Mesendoderm (in vitro differentiated cells): ENCODE results near the gene PDIA6.
A peak's percentile ranks its signal among the peaks of the same experiment; 100 is the strongest.

Experiments
- DNase-seq: peaks from one replicate; pipeline ENCODE4 v3.0.0; 2013
- H2AK5ac ChIP-seq: 2 replicates; pipeline ENCODE4 v1.6.1; 2013; ENCODE audit warnings: low read length, inconsistent platforms
- H2BK120ac ChIP-seq: 2 replicates; pipeline ENCODE4 v1.6.1; 2013; ENCODE audit warnings: low read depth, mild to moderate bottlenecking, low read length, moderate library complexity, mixed read lengths
- H2BK15ac ChIP-seq: replicated peaks from 2 replicates; pipeline ENCODE4 v1.6.1; 2013; ENCODE audit warnings: low read depth, mild to moderate bottlenecking, moderate library complexity
- H2BK5ac ChIP-seq: 2 replicates; pipeline ENCODE4 v1.6.1; 2013; ENCODE audit warnings: low read length, inconsistent platforms
- H3K18ac ChIP-seq: 2 replicates; pipeline ENCODE4 v1.6.1; 2013; ENCODE audit warnings: mild to moderate bottlenecking, low read length, mixed read lengths
- H3K23ac ChIP-seq: one replicate; pipeline ENCODE4 v1.6.1; 2013; ENCODE audit warnings: low read length
- H3K27ac ChIP-seq: 2 replicates; pipeline ENCODE4 v1.5.1; 2013; ENCODE audit warnings: low read depth, mild to moderate bottlenecking, inconsistent platforms, low read length, moderate library complexity
- H3K27me3 ChIP-seq: 2 replicates; pipeline ENCODE4 v1.6.1; 2013; ENCODE audit warnings: low read length, control low read depth, mild to moderate bottlenecking, inconsistent platforms; ENCODE audit not compliant: insufficient read depth, poor library complexity
- H3K36me3 ChIP-seq: 2 replicates; pipeline ENCODE4 v1.6.1; 2013; ENCODE audit warnings: low read length, inconsistent platforms; ENCODE audit not compliant: control insufficient read depth, insufficient read depth
- H3K4ac ChIP-seq: one replicate; pipeline ENCODE4 v1.6.1; 2013; ENCODE audit warnings: low read depth, mild to moderate bottlenecking, low read length, moderate library complexity
- H3K4me1 ChIP-seq: 2 replicates; pipeline ENCODE4 v1.6.1; 2013; ENCODE audit warnings: low read depth, low read length, inconsistent platforms; ENCODE audit not compliant: control insufficient read depth
- H3K4me2 ChIP-seq: 2 replicates; pipeline ENCODE4 v1.6.1; 2013; ENCODE audit warnings: low read length
- H3K4me3 ChIP-seq: 2 replicates; pipeline ENCODE4 v1.5.1; 2013; ENCODE audit warnings: mild to moderate bottlenecking, low read length
- H3K56ac ChIP-seq: one replicate; pipeline ENCODE4 v1.6.1; 2013; ENCODE audit warnings: low read length
- H3K79me1 ChIP-seq: 2 replicates; pipeline ENCODE4 v1.6.1; 2013; ENCODE audit warnings: low read length, inconsistent platforms
- H3K79me2 ChIP-seq: 2 replicates; pipeline ENCODE4 v1.6.1; 2013; ENCODE audit warnings: mild to moderate bottlenecking, low read length; ENCODE audit not compliant: control insufficient read depth, insufficient read depth
- H3K9ac ChIP-seq: 2 replicates; pipeline ENCODE4 v1.6.1; 2013; ENCODE audit warnings: low read length, inconsistent platforms
- H4K5ac ChIP-seq: one replicate; pipeline ENCODE4 v1.6.1; 2013; ENCODE audit warnings: low read length
- H4K8ac ChIP-seq: one replicate; pipeline ENCODE4 v1.6.1; 2013; ENCODE audit warnings: low read depth, mild to moderate bottlenecking, control low read depth, low read length, moderate library complexity
- WGBS: extraction: QIAGEN DNeasy Blood & Tissue Kit; methylation state at CpG from one replicate; pipeline ENCODE4 v1.1.7; 2013; ENCODE audit warnings: low lambda C conversion rate, missing lambda C conversion rate; ENCODE audit not compliant: insufficient coverage; ENCODE audit errors: extremely low coverage; 5-methylcytosine and 5-hydroxymethylcytosine counted together

PDIA6 gene

GRCh38 chr2:10859278-10859677, 46.7 kb upstream of the PDIA6 start:
- Histone ChIP-seq H3K79me2 (no peaks in the 10 kb centered on the region), H3K79me1 (no peaks in the 10 kb centered on the region), H2BK5ac (no peak overlapping the region), H3K9ac (no peak overlapping the region), H3K27me3 (no peaks in the 10 kb centered on the region), H3K4me3 (no peak overlapping the region), H2BK120ac (no peak overlapping the region), H3K4me2 (no peak overlapping the region), H4K5ac (no peak overlapping the region), H3K23ac (no peak overlapping the region), H2BK15ac (no peak overlapping the region), H4K8ac (no peak overlapping the region), H3K56ac (no peak overlapping the region), H3K4me1 (no peaks in the 10 kb centered on the region), H2AK5ac (no peak overlapping the region), H3K18ac (no peak overlapping the region), H3K4ac (no peak overlapping the region), H3K36me3 (no peaks in the 10 kb centered on the region), H3K27ac (no peak overlapping the region)
- WGBS = no CpG with 5 or more reads among the region's 6 CpGs
- DNase-seq = no peak

- no peak overlapping the region for H3K9ac ChIP-seq
- no peak overlapping the region for H3K18ac ChIP-seq
- no peak overlapping the region for H3K4ac ChIP-seq
- no peak overlapping the region for H3K27ac ChIP-seq
- no peaks in the 10 kb centered on the region for H3K27me3 ChIP-seq
- H3K79me2 ChIP-seq = no peaks in the 10 kb centered on the region
- no peak overlapping the region for H2BK15ac ChIP-seq
- no peak for DNase-seq
- H3K56ac ChIP-seq = no peak overlapping the region
- no peak overlapping the region for H3K4me2 ChIP-seq
- no peak overlapping the region for H4K8ac ChIP-seq
- no peaks in the 10 kb centered on the region for H3K36me3 ChIP-seq
- peaks cover 2% of the 10 kb centered on the region for H3K4me1 ChIP-seq
- WGBS = no CpG with 5 or more reads among the region's 4 CpGs
- no peak overlapping the region for H3K4me3 ChIP-seq
- H2BK120ac ChIP-seq = no peak overlapping the region
- no peak overlapping the region for H3K23ac ChIP-seq
- no peaks in the 10 kb centered on the region for H3K79me1 ChIP-seq
- H4K5ac ChIP-seq = no peak overlapping the region
- H2BK5ac ChIP-seq = no peak overlapping the region
- no peak overlapping the region for H2AK5ac ChIP-seq
These were observed 36.0 kb upstream of the PDIA6 start for GRCh38 chr2:10848541-10848940.

DNA sequence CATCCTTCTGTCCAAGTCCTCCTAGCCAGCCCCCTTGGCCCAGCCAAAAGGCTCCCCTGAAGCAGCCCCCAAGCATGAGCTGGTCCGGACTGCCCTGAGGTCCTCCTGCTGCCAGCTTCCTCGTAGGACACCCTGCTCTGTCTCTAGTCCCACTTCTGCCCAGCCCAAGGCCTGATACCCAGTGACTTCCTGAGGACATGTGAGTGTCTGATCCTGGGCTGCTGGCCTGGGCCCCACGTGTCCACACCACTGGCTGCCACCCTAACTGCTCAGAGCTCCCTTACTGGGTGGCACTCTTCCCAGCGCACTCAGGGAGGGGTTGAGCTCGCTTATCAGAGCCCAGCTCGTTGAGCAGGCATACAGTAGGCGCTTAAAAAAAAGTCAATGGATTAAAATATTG, 34.4 kb upstream of the PDIA6 start:
- no peak overlapping the region for H2BK15ac ChIP-seq
- no CpG with 5 or more reads among the region's 7 CpGs for WGBS
- H3K56ac ChIP-seq = no peak overlapping the region
- no peak overlapping the region for H4K8ac ChIP-seq
- no peaks in the 10 kb centered on the region for H3K36me3 ChIP-seq
- no peak overlapping the region for H3K27ac ChIP-seq
- no peak overlapping the region for H2AK5ac ChIP-seq
- no peak for DNase-seq
- no peak overlapping the region for H2BK120ac ChIP-seq
- H3K27me3 ChIP-seq = no peaks in the 10 kb centered on the region
- H3K18ac ChIP-seq = no peak overlapping the region
- H2BK5ac ChIP-seq = no peak overlapping the region
- no peak overlapping the region for H3K4ac ChIP-seq
- no peaks in the 10 kb centered on the region for H3K79me2 ChIP-seq
- H4K5ac ChIP-seq = no peak overlapping the region
- H3K23ac ChIP-seq = no peak overlapping the region
- no peak overlapping the region for H3K9ac ChIP-seq
- H3K4me1 ChIP-seq = peaks cover 2% of the 10 kb centered on the region
- H3K79me1 ChIP-seq = no peaks in the 10 kb centered on the region
- H3K4me2 ChIP-seq = no peak overlapping the region
- no peak overlapping the region for H3K4me3 ChIP-seq

- no peak overlapping the region for H3K4me2 ChIP-seq
- H4K8ac ChIP-seq = no peak overlapping the region
- no peak overlapping the region for H3K18ac ChIP-seq
- no peak overlapping the region for H3K23ac ChIP-seq
- H4K5ac ChIP-seq = no peak overlapping the region
- H3K79me2 ChIP-seq = no peaks in the 10 kb centered on the region
- no peak overlapping the region for H3K27ac ChIP-seq
- no peaks in the 10 kb centered on the region for H3K36me3 ChIP-seq
- WGBS = no CpG with 5 or more reads among the region's 13 CpGs
- no peaks in the 10 kb centered on the region for H3K27me3 ChIP-seq
- no peak overlapping the region for H3K4ac ChIP-seq
- no peaks in the 10 kb centered on the region for H3K79me1 ChIP-seq
- peaks cover 2% of the 10 kb centered on the region for H3K4me1 ChIP-seq
- no peak overlapping the region for H3K56ac ChIP-seq
- H2BK5ac ChIP-seq = no peak overlapping the region
- no peak overlapping the region for H2AK5ac ChIP-seq
- H3K4me3 ChIP-seq = no peak overlapping the region
- H2BK120ac ChIP-seq = no peak overlapping the region
- no peak for DNase-seq
- H2BK15ac ChIP-seq = no peak overlapping the region
- H3K9ac ChIP-seq = no peak overlapping the region
These were observed 33.7 kb upstream of the PDIA6 start for GRCh38 chr2:10846110-10846861.

DNA sequence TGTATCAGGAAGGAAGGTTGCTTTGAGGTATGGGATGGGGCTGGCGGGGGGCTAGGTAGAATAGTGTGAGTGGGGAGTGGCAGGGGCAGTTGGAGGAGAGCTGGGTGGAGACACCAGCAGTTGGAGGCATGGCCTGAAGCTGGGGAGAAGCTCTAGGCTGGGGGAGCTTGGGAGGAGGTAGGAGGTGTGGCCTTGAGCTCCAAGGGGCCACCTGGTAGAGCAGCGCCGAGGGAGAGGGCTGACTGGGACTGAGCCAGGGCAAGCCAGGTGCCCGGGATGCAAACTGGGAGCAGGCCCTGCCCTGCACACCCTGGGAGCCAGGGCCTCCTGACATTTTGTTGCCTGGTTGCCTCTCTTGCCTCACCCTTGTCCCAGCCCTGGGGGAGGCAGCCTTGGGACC, 33.1 kb upstream of the PDIA6 start:
- H3K56ac ChIP-seq = no peak overlapping the region
- DNase-seq = no peak

DNA sequence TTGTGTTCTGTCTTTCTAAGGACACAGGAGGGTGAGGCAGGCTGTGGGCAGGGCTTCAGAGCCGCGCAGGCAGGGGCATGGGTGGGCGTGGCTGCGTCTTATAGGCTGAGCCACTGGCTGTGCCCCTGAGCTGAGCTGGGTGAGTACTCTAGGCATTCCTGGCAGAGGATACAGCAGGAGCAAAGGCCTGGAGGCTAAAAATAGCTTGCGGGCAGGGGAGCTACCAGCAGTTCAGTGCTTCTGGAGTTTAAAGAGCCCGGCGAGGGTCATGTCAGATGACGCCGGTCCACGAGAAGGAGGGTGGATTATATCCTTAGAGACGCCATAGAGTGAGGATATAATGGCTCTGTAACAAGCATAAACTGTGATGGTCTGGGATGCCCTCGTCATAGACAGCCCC, 31.5 kb upstream of the PDIA6 start:
- Histone ChIP-seq H4K8ac (no peak overlapping the region), H2AK5ac (no peak overlapping the region), H3K4me1 (peaks cover 2% of the 10 kb centered on the region), H3K36me3 (no peaks in the 10 kb centered on the region), H3K18ac (no peak overlapping the region), H3K23ac (no peak overlapping the region), H3K9ac (no peak overlapping the region), H4K5ac (no peak overlapping the region), H3K56ac (peak overlapping the region; percentile 36), H2BK120ac (no peak overlapping the region), H3K79me1 (no peaks in the 10 kb centered on the region), H3K79me2 (no peaks in the 10 kb centered on the region), H3K4me2 (no peak overlapping the region), H3K27me3 (no peaks in the 10 kb centered on the region), H3K27ac (no peak overlapping the region), H3K4ac (no peak overlapping the region), H2BK15ac (no peak overlapping the region), H2BK5ac (no peak overlapping the region), H3K4me3 (no peak overlapping the region)
- peak; percentile 86 for DNase-seq
- WGBS = no CpG with 5 or more reads among the region's 12 CpGs

More for the DNA sequence above, 33.1 kb upstream of the PDIA6 start:
- H2BK120ac ChIP-seq = no peak overlapping the region
- H3K4me1 ChIP-seq = peaks cover 2% of the 10 kb centered on the region
- H3K36me3 ChIP-seq = no peaks in the 10 kb centered on the region
- no peaks in the 10 kb centered on the region for H3K79me2 ChIP-seq
- H3K9ac ChIP-seq = no peak overlapping the region
- no peak overlapping the region for H4K5ac ChIP-seq
- H3K4me3 ChIP-seq = no peak overlapping the region
- H2BK5ac ChIP-seq = no peak overlapping the region
- H3K27me3 ChIP-seq = no peaks in the 10 kb centered on the region
- H4K8ac ChIP-seq = no peak overlapping the region
- H2AK5ac ChIP-seq = no peak overlapping the region
- no peak overlapping the region for H3K23ac ChIP-seq
- H3K4ac ChIP-seq = no peak overlapping the region
- no peak overlapping the region for H3K18ac ChIP-seq
- no CpG with 5 or more reads among the region's 4 CpGs for WGBS
- no peak overlapping the region for H2BK15ac ChIP-seq
- no peak overlapping the region for H3K27ac ChIP-seq
- no peaks in the 10 kb centered on the region for H3K79me1 ChIP-seq
- H3K4me2 ChIP-seq = no peak overlapping the region
